ENCODE data around the gene MBP.

GRCh38 chr18:77132369-77133050 lies at the start of gene MBP:
- TF ChIP-seq CTCF (IDR thresholded peaks at IDR 0.05): no peak
- peak; percentile 94 to 95 for TF ChIP-seq POLR2A (IDR thresholded peaks at IDR 0.05)
